SK-N-SH (cell line): Measurements from ENCODE around the gene CHSY1. TPM values are rescaled to one million over a fixed set of nuclear protein-coding genes. Genes with fewer than 3 reads are reported as not detected.

Experiments used
- CTCF ChIA-PET: fragments of 300-600, 350-600 bp; formaldehyde crosslinking; extraction: SDS; loops from one replicate; lab custom pipeline; 2021; lab: Yijun Ruan, JAX
- POLR2A ChIA-PET: fragments of 350-600 bp; sonication (Branson Sonifier 250); formaldehyde crosslinking; extraction: SDS; loops from one replicate; lab custom pipeline; 2020; ENCODE audit warnings: antibody characterized with exemption, inconsistent platforms; lab: Yijun Ruan, JAX
- DNase-seq: peaks from one replicate; pipeline ENCODE4 v3.0.0; 2012
- H2AFZ ChIP-seq: fragments of 200-600 bp; sonication (generic); 2 replicates; pipeline ENCODE4 v1.8.1; 2016; ENCODE audit warnings: antibody characterized with exemption, mild to moderate bottlenecking, low read depth
- H3F3A ChIP-seq: fragments of 200-600 bp; sonication (generic); replicated peaks from 2 replicates; pipeline ENCODE3; 2016; ENCODE audit warnings: antibody characterized with exemption, mild to moderate bottlenecking; ENCODE audit not compliant: insufficient read depth
- H3K27ac ChIP-seq, 2 experiments: fragments of 200-500 bp in 1 of 2; fragments of 200-600 bp in 1 of 2; sonication (Bioruptor generic) in 1 of 2; sonication (generic), shearing (Covaris generic) in 1 of 2; 2 replicates each; pipeline versions ENCODE4 v1.5.1 to v1.6.1; 2014 to 2016; ENCODE audit warnings: low read depth in 2 of 2, inconsistent platforms in 1 of 2, low read length in 1 of 2, mild to moderate bottlenecking in 1 of 2, mixed read lengths in 1 of 2
- H3K27me3 ChIP-seq: fragments of 200-600 bp; sonication (generic), shearing (Covaris generic); 2 replicates; pipeline ENCODE4 v1.6.1; 2016; ENCODE audit warnings: mixed run types; ENCODE audit not compliant: insufficient read depth
- H3K36me3 ChIP-seq, 2 experiments: fragments of 200-500 bp in 1 of 2; fragments of 200-600 bp in 1 of 2; sonication (Bioruptor generic) in 1 of 2; sonication (generic) in 1 of 2; replicated peaks in 1 of 2; 2 replicates each; pipeline versions ENCODE3 to v1.5.1; 2014 to 2016; ENCODE audit warnings: low read length in 1 of 2, mild to moderate bottlenecking in 1 of 2; ENCODE audit not compliant: insufficient read depth in 2 of 2, control insufficient read depth in 1 of 2
- H3K4me1 ChIP-seq, 2 experiments: fragments of 200-500 bp in 1 of 2; fragments of 200-600 bp in 1 of 2; sonication (Bioruptor generic) in 1 of 2; sonication (generic), shearing (Covaris generic) in 1 of 2; 2 replicates each; pipeline versions ENCODE4 v1.5.1 to v1.6.1; 2014 to 2016; ENCODE audit warnings: low read depth in 1 of 2, low read length in 1 of 2, mixed run types in 1 of 2; ENCODE audit not compliant: insufficient read depth in 2 of 2, control insufficient read depth in 1 of 2
- H3K4me2 ChIP-seq: fragments of 200-600 bp; sonication (generic), shearing (Covaris generic); 2 replicates; pipeline ENCODE4 v1.6.1; 2017; ENCODE audit warnings: mixed run types
- H3K4me3 ChIP-seq, 2 experiments: fragments of 200-500 bp in 1 of 2; fragments of 200-600 bp in 1 of 2; sonication (Bioruptor generic) in 1 of 2; sonication (generic), shearing (Covaris generic) in 1 of 2; 2 replicates each; pipeline versions ENCODE4 v1.5.1 to v1.8.1; 2014 to 2016; ENCODE audit warnings: low read depth in 2 of 2, inconsistent platforms in 1 of 2, low read length in 1 of 2, mild to moderate bottlenecking in 1 of 2, mixed read lengths in 1 of 2, moderate library complexity in 1 of 2
- H3K79me2 ChIP-seq: fragments of 200-600 bp; sonication (generic); 2 replicates; pipeline ENCODE4 v1.8.1; 2017; ENCODE audit warnings: mild to moderate bottlenecking; ENCODE audit not compliant: insufficient read depth
- H3K9ac ChIP-seq: fragments of 200-600 bp; sonication (generic); 2 replicates; pipeline ENCODE4 v1.6.1; 2017; ENCODE audit warnings: mixed run types
- H3K9me2 ChIP-seq: fragments of 200-600 bp; sonication (generic); 2 replicates; pipeline ENCODE4 v1.6.1; 2017; ENCODE audit warnings: mixed run types
- H3K9me3 ChIP-seq: fragments of 200-600 bp; sonication (generic); 2 replicates; pipeline ENCODE4 v1.6.1; 2017; ENCODE audit warnings: mixed run types, mild to moderate bottlenecking, moderate library complexity
- H4K20me1 ChIP-seq: fragments of 200-600 bp; sonication (generic); 2 replicates; pipeline ENCODE4 v1.6.1; 2017; ENCODE audit warnings: mild to moderate bottlenecking, mixed run types; ENCODE audit not compliant: insufficient read depth
- CHD2 ChIP-seq: fragments of 150-350 bp; IDR thresholded peaks from 2 replicates; pipeline ENCODE4 v1.6.1; 2018; ENCODE audit warnings: low read length; ENCODE audit not compliant: partially characterized antibody
- CTCF ChIP-seq: fragments of 200-600 bp; sonication (generic); IDR thresholded peaks from 2 replicates; pipeline ENCODE4 v1.6.1; 2017; ENCODE audit warnings: antibody characterized with exemption, mild to moderate bottlenecking, moderate library complexity
- ELF1 ChIP-seq: IDR thresholded peaks from 2 replicates; pipeline ENCODE4 v1.4.0; 2012
- EP300 ChIP-seq, 2 experiments: IDR thresholded peaks; 2 replicates each; pipeline versions ENCODE4 v1.4.0 to v1.6.1; 2012; ENCODE audit warnings: borderline replicate concordance in 1 of 2, low read depth in 1 of 2, low read length in 1 of 2
- FOXJ3 ChIP-seq: sonication (generic); formaldehyde crosslinking; IDR thresholded peaks from 2 replicates; pipeline ENCODE4 v1.5.1; 2020; ENCODE audit warnings: mild to moderate bottlenecking, missing genetic modification reagents
- FOXM1 ChIP-seq: IDR thresholded peaks from 2 replicates; pipeline ENCODE4 v1.4.0; 2012; ENCODE audit warnings: low read depth, mild to moderate bottlenecking
- GABPA ChIP-seq: IDR thresholded peaks from 2 replicates; pipeline ENCODE4 v1.4.0; 2012; ENCODE audit warnings: low read depth, mild to moderate bottlenecking
- IRF3 ChIP-seq: fragments of 150-350 bp; IDR thresholded peaks from 2 replicates; pipeline ENCODE4 v1.6.1; 2016; ENCODE audit warnings: mild to moderate bottlenecking, low read depth, low read length
- JUND ChIP-seq: IDR thresholded peaks from 2 replicates; pipeline ENCODE4 v1.4.0; 2012
- MAX ChIP-seq: IDR thresholded peaks from 2 replicates; pipeline ENCODE4 v1.4.0; 2012; ENCODE audit warnings: low read depth
- NFIC ChIP-seq: IDR thresholded peaks from 2 replicates; pipeline ENCODE4 v1.4.0; 2012; ENCODE audit warnings: borderline replicate concordance
- NRF1 ChIP-seq: IDR thresholded peaks from 2 replicates; pipeline ENCODE4 v1.6.1; 2012; ENCODE audit warnings: low read depth, mild to moderate bottlenecking, low read length
- POLR2AphosphoS5 ChIP-seq: IDR thresholded peaks from 2 replicates; pipeline ENCODE4 v1.6.1; 2012; ENCODE audit warnings: low read depth, low read length
- SIN3A ChIP-seq: IDR thresholded peaks from 2 replicates; pipeline ENCODE4 v1.6.1; 2012; ENCODE audit warnings: low read depth, mild to moderate bottlenecking, low read length, moderate library complexity, borderline replicate concordance
- TAF1 ChIP-seq: IDR thresholded peaks from 2 replicates; pipeline ENCODE4 v1.6.1; 2012; ENCODE audit warnings: low read depth, mild to moderate bottlenecking, low read length, moderate library complexity, borderline replicate concordance
- TCF12 ChIP-seq: IDR thresholded peaks from 2 replicates; pipeline ENCODE4 v1.4.0; 2012
- TEAD4 ChIP-seq: IDR thresholded peaks from 2 replicates; pipeline ENCODE4 v1.4.0; 2012; ENCODE audit warnings: mild to moderate bottlenecking, borderline replicate concordance; ENCODE audit not compliant: insufficient read depth
- USF1 ChIP-seq: IDR thresholded peaks from 2 replicates; pipeline ENCODE4 v1.4.0; 2012; ENCODE audit warnings: low read depth, borderline replicate concordance
- ZBTB33 ChIP-seq: IDR thresholded peaks from 2 replicates; pipeline ENCODE4 v1.4.0; 2012; ENCODE audit warnings: low read depth, borderline replicate concordance
- WGBS: methylation state at CpG from one replicate; pipeline ENCODE4 v1.1.6; 2017; ENCODE audit warnings: low lambda C conversion rate; 5-methylcytosine and 5-hydroxymethylcytosine counted together
- polyA plus RNA-seq, 3 experiments: library from polyadenylated mRNA; depleted of rRNA; stranded (reverse); fragments of >200 nt; gene quantifications; 2 replicates each; pipeline ENCODE4 v1.2.3, GENCODE V29; 2012

Gene CHSY1
- polyA plus RNA-seq, 1 of the 3 experiments (the other 2 are of a cell fraction), result 15.7 TPM

- POLR2A ChIA-PET, result no interaction called here
- H3K36me3 ChIP-seq, result peaks cover 22 to 27% of the 10 kb centered on the region in 2 experiments
- no peak for TF ChIP-seq CTCF
- TF ChIP-seq, all 33 proteins: peak for 0
- CTCF ChIA-PET, result interaction anchor here (1.2 kb wide), 1 partner anchor 71 kb away, joined by 3 read pairs; the partner anchor contains the start of gene CHSY1
- Histone ChIP-seq H3K4me3 (no peak overlapping the region), H2AFZ (no peak overlapping the region), H3K9me3 (no peaks in the 10 kb centered on the region), H3K9me2 (no peaks in the 10 kb centered on the region), H3K79me2 (peaks cover 72% of the 10 kb centered on the region), H3K4me1 (peaks cover 6 to 17% of the 10 kb centered on the region in 2 experiments; a peak in 2 of 4 replicates), H3K9ac (no peak overlapping the region), H3K27me3 (no peaks in the 10 kb centered on the region), H3K4me2 (no peak overlapping the region), H3F3A (peaks cover 5% of the 10 kb centered on the region), H4K20me1 (peaks cover 21% of the 10 kb centered on the region), H3K27ac (peak overlapping the region in 1 of 2 experiments; percentile 43; a peak in 1 of 4 replicates)
- WGBS, result 94% methylated on average over 11 of the region's 13 CpGs
- DNase-seq, result no peak
Observed at GRCh38 chr15:101180620-101181307, 71.1 kb downstream of the CHSY1 start.

- Histone ChIP-seq H3K79me2 (peaks cover 66% of the 10 kb centered on the region), H3K4me1 (peaks cover 6 to 20% of the 10 kb centered on the region in 2 experiments; a peak in 2 of 4 replicates)
- TF ChIP-seq EP300 (IDR thresholded peaks at IDR 0.05; ENCODE audit: borderline replicate concordance in 1 of 2, low read depth in 1 of 2, low read length in 1 of 2) (no peak), TCF12 (peak; percentile 34; the same call in 1 of the 2 replicates), NFIC (no peak; the same call in 1 of the 2 replicates), GABPA (no peak), SIN3A (no peak), TAF1 (no peak), USF1 (no peak), IRF3 (no peak), NRF1 (no peak), FOXJ3 (CRISPR knock-in tag) (no peak), JUND (0 out of 2 replicates have a peak, but pooled peaks have one; percentile 4), CHD2 (no peak), MAX (0 out of 2 replicates have a peak, but pooled peaks have one; percentile 15), FOXM1 (no peak), POLR2AphosphoS5 (no peak), ZBTB33 (no peak), TEAD4 (0 out of 2 replicates have a peak, but pooled peaks have one; percentile 17), ELF1 (no peak)
Observed at GRCh38 chr15:101179341-101180153, 72.3 kb downstream of the CHSY1 start.

More at GRCh38 chr15:101179341-101180153, 72.3 kb downstream of the CHSY1 start:
- WGBS, result 75% methylated on average over 8 of the region's 21 CpGs
- H3F3A ChIP-seq, result peaks cover 5% of the 10 kb centered on the region
- ChIA-PET POLR2A (no interaction called here), CTCF (interaction anchor here (1.4 kb wide), 1 partner anchor 13 kb away, joined by 3 read pairs; no protein-coding TSS in a partner anchor)
- no peaks in the 10 kb centered on the region for H3K9me2 ChIP-seq
- H3K9me3 ChIP-seq, result no peaks in the 10 kb centered on the region
- peaks cover 22 to 33% of the 10 kb centered on the region in 2 experiments for H3K36me3 ChIP-seq
- no peaks in the 10 kb centered on the region for H3K27me3 ChIP-seq
- DNase-seq, result no peak
- H3K27ac ChIP-seq, result peak overlapping the region; percentile 28 to 38; a peak in 2 of 4 replicates
- no peak overlapping the region for H3K9ac ChIP-seq
- no peak overlapping the region for H2AFZ ChIP-seq
- H3K4me2 ChIP-seq, result no peak overlapping the region
- peaks cover 18% of the 10 kb centered on the region for H4K20me1 ChIP-seq
- H3K4me3 ChIP-seq, result no peak overlapping the region
